SK-N-SH treated with all-trans-retinoic acid at 6 μM for 48 hours (cell line): ENCODE results near the gene CLSTN2.
"Not testable (repeated sequence)": the region's sequence is repeated elsewhere in the genome, so short reads cannot be mapped to it uniquely, and the experiment has no call there.

Source experiments
- ATAC-seq: fragments of 200-7000 bp; cut with Tn5 transposase; 3 replicates; pipeline ENCODE4 v1.9.1; 2020; ENCODE audit warnings: mild to moderate bottlenecking, moderate library complexity
- CREB5 ChIP-seq: fragments of 250-450 bp; sonication (Bioruptor Pico); IDR thresholded peaks from 2 replicates; pipeline ENCODE4 v1.5.1; 2020; ENCODE audit warnings: low read depth, mild to moderate bottlenecking, moderate library complexity
- CSDC2 ChIP-seq: fragments of 250-450 bp; sonication (Bioruptor Pico); IDR thresholded peaks from 2 replicates; pipeline ENCODE4 v1.5.0; 2020; ENCODE audit warnings: mild to moderate bottlenecking, moderate library complexity
- CSRNP3 ChIP-seq: fragments of 250-450 bp; sonication (Bioruptor Pico); IDR thresholded peaks from 2 replicates; pipeline ENCODE4 v1.5.1; 2021; ENCODE audit warnings: mild to moderate bottlenecking, moderate library complexity
- ESRRG ChIP-seq: fragments of 250-450 bp; sonication (Bioruptor Pico); IDR thresholded peaks from 2 replicates; pipeline ENCODE4 v1.6.1; 2021; ENCODE audit warnings: mild to moderate bottlenecking
- GLIS3 ChIP-seq: fragments of 250-450 bp; sonication (Bioruptor Pico); IDR thresholded peaks from 2 replicates; pipeline ENCODE4 v1.5.0; 2020; ENCODE audit warnings: mild to moderate bottlenecking, moderate library complexity
- ISL1 ChIP-seq: fragments of 250-450 bp; sonication (Bioruptor Pico); IDR thresholded peaks from 2 replicates; pipeline ENCODE4 v2.1.2; 2022; ENCODE audit warnings: mild to moderate bottlenecking, moderate library complexity
- OSR1 ChIP-seq: fragments of 250-450 bp; sonication (Bioruptor Pico); IDR thresholded peaks from 2 replicates; pipeline ENCODE4 v1.8.0; 2022; ENCODE audit warnings: moderate library complexity, mild to moderate bottlenecking, inconsistent platforms
- POU6F1 ChIP-seq: fragments of 250-450 bp; sonication (Bioruptor Pico); IDR thresholded peaks from 2 replicates; pipeline ENCODE4 v1.8.0; 2021; ENCODE audit warnings: low read depth, mild to moderate bottlenecking, moderate library complexity, borderline replicate concordance
- PPARA ChIP-seq: fragments of 250-450 bp; sonication (Bioruptor Pico); IDR thresholded peaks from 2 replicates; pipeline ENCODE4 v1.5.0; 2020; ENCODE audit warnings: mild to moderate bottlenecking, borderline replicate concordance
- RARB ChIP-seq: fragments of 250-450 bp; sonication (Bioruptor Pico); IDR thresholded peaks from 2 replicates; pipeline ENCODE4 v1.8.0; 2021; ENCODE audit warnings: mild to moderate bottlenecking, moderate library complexity
- SNAI2 ChIP-seq: fragments of 250-450 bp; sonication (Bioruptor Pico); IDR thresholded peaks from 2 replicates; pipeline ENCODE4 v1.5.0; 2020; ENCODE audit warnings: mild to moderate bottlenecking, moderate library complexity
- TCF4 ChIP-seq: fragments of 250-450 bp; sonication (Bioruptor Pico); IDR thresholded peaks from 2 replicates; pipeline ENCODE4 v1.8.0; 2021; ENCODE audit warnings: mild to moderate bottlenecking, moderate library complexity, borderline replicate concordance
- TOX ChIP-seq: fragments of 250-450 bp; sonication (Bioruptor Pico); IDR thresholded peaks from 2 replicates; pipeline ENCODE4 v1.8.0; 2021; ENCODE audit warnings: mild to moderate bottlenecking, moderate library complexity, borderline replicate concordance
- TSHZ2 ChIP-seq: fragments of 250-450 bp; sonication (Bioruptor Pico); IDR thresholded peaks from 2 replicates; pipeline ENCODE4 v1.5.0; 2020; ENCODE audit warnings: mild to moderate bottlenecking, moderate library complexity
- ZC3H10 ChIP-seq: fragments of 250-450 bp; sonication (Bioruptor Pico); IDR thresholded peaks from 2 replicates; pipeline ENCODE4 v1.5.1; 2021; ENCODE audit warnings: mild to moderate bottlenecking, moderate library complexity
- ZFP30 ChIP-seq: fragments of 450-650 bp; formaldehyde crosslinking; IDR thresholded peaks from 2 replicates; pipeline ENCODE4 v1.5.0; 2022; ENCODE audit warnings: mild to moderate bottlenecking, moderate library complexity
- ZNF565 ChIP-seq: fragments of 450-650 bp; formaldehyde crosslinking; conservative IDR thresholded peaks from 2 replicates; pipeline ENCODE4 v1.5.0; 2020; ENCODE audit warnings: low read depth, mild to moderate bottlenecking, moderate library complexity
- ZNF70 ChIP-seq: fragments of 450-650 bp; formaldehyde crosslinking; IDR thresholded peaks from 2 replicates; pipeline ENCODE4 v1.5.0; 2020; ENCODE audit warnings: mild to moderate bottlenecking, moderate library complexity

Gene CLSTN2

GRCh38 chr3:140420621-140421357 lies 485.8 kb downstream of the CLSTN2 start:
- no peak for ATAC-seq
- TF ChIP-seq ZFP30 (CRISPR knock-in tag) (no peak), CSRNP3 (CRISPR knock-in tag) (no peak), ISL1 (CRISPR knock-in tag) (peak; percentile 69), SNAI2 (CRISPR knock-in tag) (0 out of 2 replicates have a peak, but pooled peaks have one; percentile 39), TCF4 (CRISPR knock-in tag) (no peak)

- ATAC-seq = no peak
- TF ChIP-seq ZFP30 (CRISPR knock-in tag) = no peak
- no peak for TF ChIP-seq POU6F1 (CRISPR knock-in tag)
- TF ChIP-seq ESRRG (CRISPR knock-in tag) = no peak
- TF ChIP-seq CREB5 (CRISPR knock-in tag) = no peak
- no peak for TF ChIP-seq OSR1 (CRISPR knock-in tag)
- no peak for TF ChIP-seq CSRNP3 (CRISPR knock-in tag)
- no peak for TF ChIP-seq TSHZ2 (CRISPR knock-in tag)
- no peak for TF ChIP-seq ZNF565 (CRISPR knock-in tag)
- TF ChIP-seq ZC3H10 (CRISPR knock-in tag) = no peak
- no peak for TF ChIP-seq TOX (CRISPR knock-in tag)
- TF ChIP-seq RARB (CRISPR knock-in tag) = no peak
- no peak for TF ChIP-seq CSDC2
- TF ChIP-seq ZNF70 (CRISPR knock-in tag) = no peak
- no peak for TF ChIP-seq PPARA (CRISPR knock-in tag)
- no peak for TF ChIP-seq GLIS3 (CRISPR knock-in tag)
Measured at GRCh38 chr3:140421884-140422283, 486.9 kb downstream of the CLSTN2 start.

GRCh38 chr3:140423146-140423545 lies 488.2 kb downstream of the CLSTN2 start:
- no peak for ATAC-seq
- TF ChIP-seq POU6F1 (CRISPR knock-in tag) (no peak), ESRRG (CRISPR knock-in tag) (no peak), OSR1 (CRISPR knock-in tag) (no peak)

GRCh38 chr3:140423574-140423973 lies 488.6 kb downstream of the CLSTN2 start:
- not testable (repeated sequence) for ATAC-seq
